ENCODE data around the gene AP5Z1. TPM values are rescaled to one million over a fixed set of nuclear protein-coding genes. Genes with fewer than 3 reads are reported as not detected.
A peak's percentile ranks its signal among the peaks of the same experiment; 100 is the strongest.
"Not testable (repeated sequence)": the region's sequence is repeated elsewhere in the genome, so short reads cannot be mapped to it uniquely, and the experiment has no call there.

The AP5Z1 gene
- total RNA-seq, 4 donors from 2014 or later = 12.9 to 40.2 (median 14.6) TPM

- DNase-seq = no peak
- TF ChIP-seq CTCF (IDR thresholded peaks at IDR 0.05) (no peak), POLR2A (IDR thresholded peaks at IDR 0.05) (no peak)
- Histone ChIP-seq H3K27me3 (no peaks in the 10 kb centered on the region), H3K36me3 (no peaks in the 10 kb centered on the region), H3K4me1 (no peaks in the 10 kb centered on the region), H3K9me3 (no peaks in the 10 kb centered on the region), H3K27ac (no peak overlapping the region), H3K4me3 (no peak overlapping the region)
- intact Hi-C loops (cut with DNase I; ENCODE audit: low total_unique reads) = no loop called here
Observed at GRCh38 chr7:4800926-4801838, 25.8 kb downstream of the AP5Z1 start.

GRCh38 chr7:4801839-4802231 lies 26.4 kb downstream of the AP5Z1 start:
- H3K4me3 ChIP-seq = no peak overlapping the region
- H3K27ac ChIP-seq = no peak overlapping the region
- intact Hi-C loops (cut with DNase I; ENCODE audit: low total_unique reads) = no loop called here
- H3K9me3 ChIP-seq = no peaks in the 10 kb centered on the region
- H3K4me1 ChIP-seq = no peaks in the 10 kb centered on the region
- DNase-seq = no peak
- no peaks in the 10 kb centered on the region for H3K27me3 ChIP-seq
- no peak for TF ChIP-seq CTCF (IDR thresholded peaks at IDR 0.05)
- TF ChIP-seq POLR2A (IDR thresholded peaks at IDR 0.05) = no peak
- no peaks in the 10 kb centered on the region for H3K36me3 ChIP-seq

- H3K27ac ChIP-seq; H3K4me3 ChIP-seq; H3K27me3 ChIP-seq; H3K4me1 ChIP-seq; H3K9me3 ChIP-seq; intact Hi-C loops (cut with DNase I; ENCODE audit: low total_unique reads); DNase-seq; H3K36me3 ChIP-seq: not testable (repeated sequence)
Observed at GRCh38 chr7:4802577-4802976, 27.2 kb downstream of the AP5Z1 start.

GRCh38 chr7:4803397-4804241 lies 28.2 kb downstream of the AP5Z1 start:
- intact Hi-C loops (cut with DNase I; ENCODE audit: low total_unique reads) = no loop called here
- H3K36me3 ChIP-seq = no peaks in the 10 kb centered on the region
- peak in 1 of 2 donors; percentile 13 for DNase-seq

More at GRCh38 chr7:4803397-4804241, 28.2 kb downstream of the AP5Z1 start:
- H3K9me3 ChIP-seq = no peaks in the 10 kb centered on the region
- no peak overlapping the region for H3K27ac ChIP-seq
- no peak overlapping the region for H3K4me3 ChIP-seq
- no peaks in the 10 kb centered on the region for H3K27me3 ChIP-seq
- H3K4me1 ChIP-seq = no peaks in the 10 kb centered on the region
- TF ChIP-seq POLR2A (IDR thresholded peaks at IDR 0.05) (no peak), CTCF (IDR thresholded peaks at IDR 0.05) (no peak)

All from uterus (tissue), 4 donors.